Ureter (tissue), 1 donor: ENCODE data around the gene CTNNA3. TPM values are rescaled to one million over a fixed set of nuclear protein-coding genes. Genes with fewer than 3 reads are reported as not detected.
"Not testable (repeated sequence)": the region's sequence is repeated elsewhere in the genome, so short reads cannot be mapped to it uniquely, and the experiment has no call there.

ENCODE experiments used
- DNase-seq: peaks from one replicate; pipeline ENCODE4 v3.0.0-alpha.2; 2020; ENCODE audit warnings: low spot score
- total RNA-seq: library from RNA; stranded (reverse); gene quantifications from one replicate; pipeline ENCODE4 v1.2.4, GENCODE V29; 2023
- donor health status: DM: yes; HTN: yes; CAD: no.

CTNNA3 gene
- total RNA-seq, 1 donor from 2014 or later = 1.1 TPM

GRCh38 chr10:67602268-67602950 lies 93.6 kb downstream of the CTNNA3 start:
- no peak for DNase-seq

- DNase-seq = no peak
Measured at GRCh38 chr10:67599597-67599996, 96.4 kb downstream of the CTNNA3 start.

- no peak for DNase-seq
Measured at GRCh38 chr10:67596641-67597040, 99.4 kb downstream of the CTNNA3 start.

- DNase-seq = no peak
Measured at GRCh38 chr10:67587771-67588170, 108.2 kb downstream of the CTNNA3 start.

GRCh38 chr10:67575532-67575931 lies 120.5 kb downstream of the CTNNA3 start:
- DNase-seq = no peak

- DNase-seq = no peak
Measured at GRCh38 chr10:67573484-67573883, 122.5 kb downstream of the CTNNA3 start.

- DNase-seq = no peak
Measured at GRCh38 chr10:67571503-67571902, 124.5 kb downstream of the CTNNA3 start.

GRCh38 chr10:67558311-67558710 lies 137.7 kb downstream of the CTNNA3 start:
- DNase-seq = not testable (repeated sequence)

GRCh38 chr10:67553254-67553653 lies 142.7 kb downstream of the CTNNA3 start:
- DNase-seq = no peak

- no peak for DNase-seq
Measured at GRCh38 chr10:67550838-67551402, 145.1 kb downstream of the CTNNA3 start.

GRCh38 chr10:67550046-67550445 lies 145.9 kb downstream of the CTNNA3 start:
- no peak for DNase-seq

- no peak for DNase-seq
Measured at GRCh38 chr10:67549390-67549789, 146.6 kb downstream of the CTNNA3 start.

GRCh38 chr10:67541411-67541810 lies 154.6 kb downstream of the CTNNA3 start:
- no peak for DNase-seq

GRCh38 chr10:67539312-67539711 lies 156.7 kb downstream of the CTNNA3 start:
- no peak for DNase-seq

- DNase-seq = no peak
Measured at GRCh38 chr10:67537906-67538305, 158.1 kb downstream of the CTNNA3 start.

GRCh38 chr10:67533376-67533775 lies 162.6 kb downstream of the CTNNA3 start:
- no peak for DNase-seq

- DNase-seq = not testable (repeated sequence)
Measured at GRCh38 chr10:67530990-67531389, 165.0 kb downstream of the CTNNA3 start.

- DNase-seq = no peak
Measured at GRCh38 chr10:67527351-67527750, 168.6 kb downstream of the CTNNA3 start.

- DNase-seq = no peak
Measured at GRCh38 chr10:67521546-67521945, 174.4 kb downstream of the CTNNA3 start.

- peak; percentile 50 for DNase-seq
Measured at GRCh38 chr10:67520924-67521520, 175.0 kb downstream of the CTNNA3 start.

- DNase-seq = no peak
Measured at GRCh38 chr10:67519434-67519833, 176.6 kb downstream of the CTNNA3 start.

- no peak for DNase-seq
Measured at GRCh38 chr10:67518756-67519155, 177.2 kb downstream of the CTNNA3 start.

GRCh38 chr10:67518043-67518442 lies 178.0 kb downstream of the CTNNA3 start:
- no peak for DNase-seq
